Breast epithelium (tissue), 4 donors: ENCODE measurements around the gene MCTP2. TPM values are rescaled to one million over a fixed set of nuclear protein-coding genes. Genes with fewer than 3 reads are reported as not detected.

Source experiments
- DNase-seq, 2 donors: peaks; one replicate each; pipeline ENCODE4 v3.0.0-alpha.2; 2019; ENCODE audit warnings: low spot score in 2 of 2
- H3K27ac ChIP-seq, 2 donors: fragments of 200-600 bp; sonication (generic) in 1 of 2; one replicate each; pipeline ENCODE4 v1.5.1; 2016 to 2019; ENCODE audit warnings: mild to moderate bottlenecking in 1 of 2
- H3K27me3 ChIP-seq, 2 donors: fragments of 200-600 bp; sonication (generic) in 1 of 2; one replicate each; pipeline versions ENCODE4 v1.5.1 to v1.6.0; 2017 to 2019; ENCODE audit warnings: control low read depth in 1 of 2, mild to moderate bottlenecking in 1 of 2
- H3K36me3 ChIP-seq: fragments of 200-600 bp; one replicate; pipeline ENCODE4 v1.5.1; 2019
- H3K4me1 ChIP-seq, 2 donors: fragments of 200-600 bp; sonication (generic); one replicate each; pipeline ENCODE4 v1.5.1; 2016 to 2019; ENCODE audit warnings: control low read depth in 1 of 2
- H3K4me3 ChIP-seq, 3 donors: fragments of 200-600 bp; sonication (generic); 1 replicate in 2 of 3; 2 replicates in 1 of 3; pipeline ENCODE4 v1.5.1; 2016 to 2019; ENCODE audit warnings: mild to moderate bottlenecking in 3 of 3, moderate library complexity in 2 of 3
- H3K9me3 ChIP-seq, 2 donors: fragments of 200-600 bp; sonication (generic) in 1 of 2; one replicate each; pipeline ENCODE4 v1.5.1; 2016 to 2019; ENCODE audit warnings: control low read depth in 1 of 2
- POLR2A ChIP-seq: fragments of 450-650 bp; IDR thresholded peaks from one replicate; pipeline ENCODE4 v1.6.1; 2016; ENCODE audit warnings: antibody characterized with exemption, mild to moderate bottlenecking, moderate library complexity
- POLR2AphosphoS5 ChIP-seq, 3 donors: sonication (generic); formaldehyde crosslinking; IDR thresholded peaks; one replicate each; pipeline ENCODE4 v1.6.1; 2017; ENCODE audit warnings: antibody characterized with exemption in 3 of 3
- intact Hi-C: fragments of 100-400 bp; cut with DNase I; formaldehyde crosslinking; loops from one replicate; pipeline ENCODE4 v1.15.1; 2023; ENCODE audit warnings: low total_unique reads
- total RNA-seq, 3 donors: library from RNA; depleted of rRNA; stranded (reverse); fragments of >200 nt; gene quantifications; one replicate each; pipeline ENCODE4 v1.1.0, GENCODE V29; 2016
- TF ChIP-seq, protein P1 (sequence below), 3 donors: fragments of 450-650 bp; IDR thresholded peaks; one replicate each; pipeline ENCODE4 v1.5.1; 2016 to 2017; ENCODE audit warnings: antibody characterized with exemption in 3 of 3, mild to moderate bottlenecking in 3 of 3, moderate library complexity in 3 of 3

The MCTP2 gene
- total RNA-seq, 3 donors from 2014 or later, result 6.4 to 46.2 (median 25.9) TPM

DNA sequence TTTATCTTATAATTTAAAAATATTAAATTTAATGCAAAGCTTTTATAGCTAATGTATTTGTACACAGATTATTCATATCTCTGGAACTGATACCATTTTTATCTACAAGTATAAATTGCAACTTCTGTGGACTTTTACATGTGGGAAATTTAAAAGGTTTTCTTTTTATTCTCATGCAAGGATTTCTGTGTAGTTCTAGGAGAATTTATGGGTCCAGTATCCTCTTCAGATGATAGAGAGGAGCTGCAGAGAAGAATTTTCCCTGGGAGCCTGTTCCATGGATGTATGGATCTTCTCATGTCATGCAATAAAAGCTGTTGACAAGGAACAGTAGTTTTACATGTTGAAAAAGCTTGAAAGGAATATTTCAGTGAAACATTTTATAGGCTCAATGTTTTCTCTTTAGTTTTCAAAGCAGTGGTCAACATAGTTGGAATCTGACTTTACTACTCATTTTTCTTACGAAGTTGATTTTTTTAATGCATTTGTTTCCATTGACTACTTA lies 119.7 kb downstream of the MCTP2 start:
- no peaks in the 10 kb centered on the region for H3K9me3 ChIP-seq
- H3K27me3 ChIP-seq, result no peaks in the 10 kb centered on the region
- DNase-seq, result no peak
- no peaks in the 10 kb centered on the region for H3K36me3 ChIP-seq
- intact Hi-C loops, result no loop called here
- no peak overlapping the region for H3K4me3 ChIP-seq
- H3K4me1 ChIP-seq, result no peaks in the 10 kb centered on the region
- TF ChIP-seq POLR2A (no peak), POLR2AphosphoS5 (IDR thresholded peaks at IDR 0.05) (no peak)
- TF ChIP-seq, protein P1, sequence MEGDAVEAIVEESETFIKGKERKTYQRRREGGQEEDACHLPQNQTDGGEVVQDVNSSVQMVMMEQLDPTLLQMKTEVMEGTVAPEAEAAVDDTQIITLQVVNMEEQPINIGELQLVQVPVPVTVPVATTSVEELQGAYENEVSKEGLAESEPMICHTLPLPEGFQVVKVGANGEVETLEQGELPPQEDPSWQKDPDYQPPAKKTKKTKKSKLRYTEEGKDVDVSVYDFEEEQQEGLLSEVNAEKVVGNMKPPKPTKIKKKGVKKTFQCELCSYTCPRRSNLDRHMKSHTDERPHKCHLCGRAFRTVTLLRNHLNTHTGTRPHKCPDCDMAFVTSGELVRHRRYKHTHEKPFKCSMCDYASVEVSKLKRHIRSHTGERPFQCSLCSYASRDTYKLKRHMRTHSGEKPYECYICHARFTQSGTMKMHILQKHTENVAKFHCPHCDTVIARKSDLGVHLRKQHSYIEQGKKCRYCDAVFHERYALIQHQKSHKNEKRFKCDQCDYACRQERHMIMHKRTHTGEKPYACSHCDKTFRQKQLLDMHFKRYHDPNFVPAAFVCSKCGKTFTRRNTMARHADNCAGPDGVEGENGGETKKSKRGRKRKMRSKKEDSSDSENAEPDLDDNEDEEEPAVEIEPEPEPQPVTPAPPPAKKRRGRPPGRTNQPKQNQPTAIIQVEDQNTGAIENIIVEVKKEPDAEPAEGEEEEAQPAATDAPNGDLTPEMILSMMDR (IDR thresholded peaks at IDR 0.05), result no peak
- H3K27ac ChIP-seq, result no peak overlapping the region

DNA sequence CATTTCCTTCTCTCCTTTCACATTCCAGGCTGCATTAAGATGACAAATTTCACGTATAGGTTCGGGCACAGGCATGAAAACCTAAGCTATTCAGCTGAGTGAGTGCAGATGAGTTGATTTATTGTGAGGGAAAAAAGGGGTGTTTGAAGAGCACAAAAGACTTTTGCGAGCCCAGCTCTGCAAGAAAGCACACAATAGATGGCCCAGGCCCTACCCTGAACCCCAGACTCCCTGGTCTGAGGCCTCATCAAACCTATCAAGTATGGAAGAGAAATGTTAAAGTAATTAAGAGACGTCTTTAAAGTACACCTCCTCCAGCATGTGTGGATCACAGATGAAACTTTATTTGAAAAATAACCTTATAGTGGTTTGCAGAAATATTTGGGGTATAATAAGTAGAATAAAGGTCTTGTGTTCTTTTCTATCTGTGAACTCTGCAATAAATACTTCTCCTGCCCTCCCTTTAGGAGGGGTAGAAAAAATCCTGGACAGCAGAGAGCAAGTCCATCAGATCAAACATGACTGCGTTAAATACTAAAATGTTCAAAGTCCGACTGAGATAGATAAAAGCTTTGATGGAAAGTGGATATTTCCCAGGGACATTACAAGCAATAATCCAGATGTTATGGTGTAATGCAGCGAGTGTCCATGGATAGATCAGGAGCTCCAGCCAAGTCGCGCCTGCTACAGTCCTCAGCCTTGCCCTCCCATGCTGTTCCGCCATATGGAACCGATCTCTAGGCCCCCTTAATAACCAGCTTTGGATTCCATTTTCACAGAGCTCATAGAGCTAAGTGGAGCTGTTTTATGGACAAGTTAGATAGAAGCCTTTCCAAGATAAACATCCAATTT lies 121.5 kb downstream of the MCTP2 start:
- TF ChIP-seq POLR2A (no peak), POLR2AphosphoS5 (IDR thresholded peaks at IDR 0.05) (no peak)
- TF ChIP-seq, protein P1 (IDR thresholded peaks at IDR 0.05), result no peak
- no peaks in the 10 kb centered on the region for H3K9me3 ChIP-seq
- no peak overlapping the region for H3K27ac ChIP-seq
- H3K4me3 ChIP-seq, result no peak overlapping the region
- no peaks in the 10 kb centered on the region for H3K27me3 ChIP-seq
- H3K36me3 ChIP-seq, result no peaks in the 10 kb centered on the region
- H3K4me1 ChIP-seq, result no peaks in the 10 kb centered on the region
- intact Hi-C loops, result no loop called here
- no peak for DNase-seq

DNA sequence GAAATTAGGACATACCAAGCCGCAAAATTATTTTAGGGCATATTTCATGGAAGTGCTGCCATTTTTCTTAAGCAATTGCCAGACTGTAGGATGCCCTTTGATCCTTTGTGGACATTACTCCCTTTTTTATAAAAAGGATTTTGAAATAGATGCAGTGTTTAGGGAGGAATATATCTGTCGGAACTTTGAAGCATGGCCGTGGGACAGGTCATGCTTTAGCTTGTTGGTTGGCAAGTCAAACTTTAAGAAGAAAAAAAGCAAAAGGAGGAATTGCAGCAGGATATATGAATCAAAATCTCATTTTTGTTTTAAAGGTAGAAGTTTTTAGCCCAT lies 122.1 kb downstream of the MCTP2 start:
- no peaks in the 10 kb centered on the region for H3K27me3 ChIP-seq
- TF ChIP-seq POLR2AphosphoS5 (IDR thresholded peaks at IDR 0.05) (no peak), POLR2A (no peak)
- TF ChIP-seq, protein P1 (IDR thresholded peaks at IDR 0.05), result no peak
- intact Hi-C loops, result no loop called here

DNA sequence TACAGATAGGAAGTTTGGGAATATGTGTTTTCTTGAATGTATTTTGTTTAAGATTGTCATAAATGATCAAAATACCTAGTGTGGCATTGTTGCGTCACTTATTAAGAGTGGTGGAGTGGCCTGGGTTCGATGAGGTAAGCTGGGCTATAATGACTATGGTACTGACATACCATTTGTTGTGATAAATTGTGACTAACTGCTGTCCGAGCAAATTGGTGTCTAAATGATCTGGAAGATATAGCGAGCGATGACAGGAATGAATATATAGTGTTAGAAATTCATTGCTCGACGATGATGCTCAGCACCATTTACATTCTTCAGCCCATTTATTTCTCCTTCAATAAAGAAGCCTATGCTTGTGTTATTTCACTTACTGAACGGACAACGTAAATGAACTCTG lies 123.3 kb downstream of the MCTP2 start:
- TF ChIP-seq, protein P1 (IDR thresholded peaks at IDR 0.05), result no peak
- no peak for TF ChIP-seq POLR2AphosphoS5 (IDR thresholded peaks at IDR 0.05)
- no peak for TF ChIP-seq POLR2A
- Histone ChIP-seq H3K4me3 (no peak overlapping the region), H3K27me3 (no peaks in the 10 kb centered on the region), H3K9me3 (no peaks in the 10 kb centered on the region), H3K36me3 (no peaks in the 10 kb centered on the region), H3K4me1 (no peaks in the 10 kb centered on the region), H3K27ac (no peak overlapping the region)
- no peak for DNase-seq
- intact Hi-C loops, result no loop called here

More for the DNA sequence above, 122.1 kb downstream of the MCTP2 start:
- Histone ChIP-seq H3K27ac (no peak overlapping the region), H3K9me3 (no peaks in the 10 kb centered on the region), H3K36me3 (no peaks in the 10 kb centered on the region), H3K4me1 (no peaks in the 10 kb centered on the region), H3K4me3 (no peak overlapping the region)
- DNase-seq, result no peak

DNA sequence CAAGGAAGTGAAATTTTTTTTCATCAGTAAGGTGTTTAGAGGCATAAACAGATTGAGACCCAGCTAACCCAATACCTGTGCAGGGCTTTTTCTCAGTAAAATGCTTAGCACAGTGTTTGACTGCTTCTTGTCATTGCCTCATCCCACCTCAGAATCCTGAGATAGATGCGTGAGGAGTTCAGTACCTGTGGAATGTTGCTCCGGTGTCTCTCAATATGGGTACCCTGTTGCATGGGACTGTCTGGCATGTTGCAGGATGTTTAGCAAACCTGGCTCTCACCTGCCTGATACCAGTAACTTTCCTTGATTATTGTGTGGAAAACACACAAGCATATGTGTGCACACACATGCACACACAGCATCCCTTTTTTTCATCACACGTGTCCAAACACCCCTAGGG lies 128.4 kb downstream of the MCTP2 start:
- H3K27me3 ChIP-seq, result no peaks in the 10 kb centered on the region
- DNase-seq, result no peak
- H3K36me3 ChIP-seq, result no peaks in the 10 kb centered on the region
- intact Hi-C loops, result no loop called here
- H3K4me3 ChIP-seq, result no peak overlapping the region
- no peaks in the 10 kb centered on the region for H3K4me1 ChIP-seq
- TF ChIP-seq, protein P1 (IDR thresholded peaks at IDR 0.05), result no peak
- TF ChIP-seq POLR2AphosphoS5 (IDR thresholded peaks at IDR 0.05) (no peak), POLR2A (no peak)
- H3K9me3 ChIP-seq, result no peaks in the 10 kb centered on the region
- H3K27ac ChIP-seq, result no peak overlapping the region
